Activated gamma-delta T cell (primary cell): ENCODE data around the gene COX14.
A peak's percentile ranks its signal among the peaks of the same experiment; 100 is the strongest.

Source experiments
- DNase-seq: peaks from one replicate; lab custom pipeline; 2025; lab: John Stamatoyannopoulos, UW

The COX14 gene

GRCh38 chr12:50084775-50085614 is 27.0 kb upstream of the COX14 start, which contains the start of gene SMARCD1:
Gene SMARCD1, plus strand, starts transcription at chr12:50085342. Its CDS starts 28 bp downstream, at chr12:50085370.
- DNase-seq: peak; percentile 75

- no peak for DNase-seq
These were observed 26.4 kb upstream of the COX14 start for GRCh38 chr12:50085615-50086072.

- no peak for DNase-seq
These were observed 25.9 kb upstream of the COX14 start for GRCh38 chr12:50086148-50086547.

- DNase-seq: no peak
These were observed 24.9 kb upstream of the COX14 start for GRCh38 chr12:50087151-50087550.

- DNase-seq: no peak
These were observed 24.0 kb upstream of the COX14 start for GRCh38 chr12:50087995-50088394.

- no peak for DNase-seq
These were observed 23.3 kb upstream of the COX14 start for GRCh38 chr12:50088577-50089335.

- DNase-seq: no peak
These were observed 22.3 kb upstream of the COX14 start for GRCh38 chr12:50089730-50090129.

GRCh38 chr12:50090391-50090790 is 21.6 kb upstream of the COX14 start:
- DNase-seq: no peak

GRCh38 chr12:50097952-50098351 is 14.1 kb upstream of the COX14 start:
- no peak for DNase-seq

- DNase-seq: no peak
These were observed 12.6 kb upstream of the COX14 start for GRCh38 chr12:50099302-50100008.

- no peak for DNase-seq
These were observed 11.5 kb upstream of the COX14 start for GRCh38 chr12:50100561-50100960.

GRCh38 chr12:50101663-50102062 is 10.4 kb upstream of the COX14 start:
- DNase-seq: no peak

GRCh38 chr12:50102131-50102531 is 9.9 kb upstream of the COX14 start:
- no peak for DNase-seq

- no peak for DNase-seq
These were observed 9.3 kb upstream of the COX14 start for GRCh38 chr12:50102646-50103309.

- DNase-seq: no peak
These were observed 8.7 kb upstream of the COX14 start for GRCh38 chr12:50103351-50103750.

- DNase-seq: no peak
These were observed 8.2 kb upstream of the COX14 start, which contains the start of gene GPD1 for GRCh38 chr12:50103767-50104321. Gene GPD1, plus strand, starts transcription at chr12:50104008. Its CDS starts 43 bp downstream, at chr12:50104051.

GRCh38 chr12:50104417-50105366 is 7.3 kb upstream of the COX14 start:
- DNase-seq: no peak

- no peak for DNase-seq
These were observed 6.1 kb upstream of the COX14 start for GRCh38 chr12:50105913-50106450.

- no peak for DNase-seq
These were observed 5.1 kb upstream of the COX14 start for GRCh38 chr12:50106907-50107306.
